Measurements from ENCODE around the gene TBC1D17.
A peak's percentile ranks its signal among the peaks of the same experiment; 100 is the strongest.

TBC1D17 gene

DNA sequence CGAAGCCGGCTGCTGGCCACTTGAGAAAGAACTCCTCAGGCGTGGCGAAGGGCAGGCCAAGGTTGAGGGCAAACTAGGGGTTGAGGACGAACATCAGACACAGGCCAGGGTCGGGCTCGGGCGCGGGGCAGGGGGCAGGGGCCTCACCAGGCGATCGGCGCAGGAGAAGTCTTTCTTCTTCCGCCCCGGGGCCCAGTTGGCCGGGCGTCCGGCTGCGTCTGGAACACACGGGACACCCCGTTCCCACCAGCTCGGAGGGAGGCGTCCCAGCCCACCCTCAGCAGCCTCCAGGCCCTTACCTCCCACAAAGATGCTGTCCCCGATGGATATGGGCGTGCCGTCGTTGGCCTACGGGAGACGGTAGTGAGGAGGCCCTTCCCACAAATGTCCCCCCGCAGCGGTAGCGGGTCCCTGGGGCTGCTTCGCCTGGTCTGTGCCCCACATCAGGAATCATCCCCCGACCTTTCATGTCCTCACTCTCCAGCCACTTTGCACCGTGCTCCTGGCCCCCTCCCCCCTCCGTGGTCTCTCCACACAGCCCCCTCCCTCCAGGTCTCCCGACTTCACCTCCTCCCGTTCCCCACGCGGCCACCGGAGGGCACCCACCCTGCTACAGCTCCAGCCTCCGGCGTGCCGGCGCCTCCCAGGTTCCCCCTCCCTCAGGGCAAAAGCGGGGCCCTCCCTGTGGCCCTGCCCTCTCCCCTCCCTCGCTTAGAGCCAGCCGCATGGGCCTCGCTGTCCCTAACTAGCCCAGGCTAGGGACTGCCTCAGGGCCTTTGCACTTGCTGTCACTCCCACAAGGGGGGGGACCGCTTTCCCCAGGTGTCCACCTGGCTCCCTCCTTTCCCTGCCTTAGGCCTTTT lies 14.9 kb upstream of the TBC1D17 start:
- peak in 1 of 2 donors; percentile 45 for DNase-seq

- no peak for DNase-seq
Observed at GRCh38 chr19:49863254-49863934, 14.1 kb upstream of the TBC1D17 start.

DNA sequence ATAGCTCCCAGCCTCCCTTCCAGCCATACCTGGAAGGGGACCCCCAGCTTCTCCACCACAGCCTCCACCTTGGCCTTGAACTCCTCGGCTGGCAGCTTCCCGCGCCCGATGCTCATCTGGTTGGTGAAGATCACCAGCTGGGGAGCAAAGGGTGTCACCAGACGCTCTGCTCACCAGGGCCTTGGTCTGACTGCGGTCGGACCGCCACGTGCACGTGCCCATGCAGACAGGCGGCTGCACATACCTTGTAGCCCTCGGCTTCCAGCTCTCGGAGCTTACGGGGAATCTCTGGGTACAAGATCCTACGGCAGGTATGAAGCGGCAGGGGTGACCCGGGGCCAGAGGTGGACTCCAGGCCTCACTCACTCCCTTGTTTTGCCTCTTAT lies 13.6 kb upstream of the TBC1D17 start:
- no peak for DNase-seq

GRCh38 chr19:49864890-49865289 lies 12.6 kb upstream of the TBC1D17 start:
- DNase-seq = no peak

DNA sequence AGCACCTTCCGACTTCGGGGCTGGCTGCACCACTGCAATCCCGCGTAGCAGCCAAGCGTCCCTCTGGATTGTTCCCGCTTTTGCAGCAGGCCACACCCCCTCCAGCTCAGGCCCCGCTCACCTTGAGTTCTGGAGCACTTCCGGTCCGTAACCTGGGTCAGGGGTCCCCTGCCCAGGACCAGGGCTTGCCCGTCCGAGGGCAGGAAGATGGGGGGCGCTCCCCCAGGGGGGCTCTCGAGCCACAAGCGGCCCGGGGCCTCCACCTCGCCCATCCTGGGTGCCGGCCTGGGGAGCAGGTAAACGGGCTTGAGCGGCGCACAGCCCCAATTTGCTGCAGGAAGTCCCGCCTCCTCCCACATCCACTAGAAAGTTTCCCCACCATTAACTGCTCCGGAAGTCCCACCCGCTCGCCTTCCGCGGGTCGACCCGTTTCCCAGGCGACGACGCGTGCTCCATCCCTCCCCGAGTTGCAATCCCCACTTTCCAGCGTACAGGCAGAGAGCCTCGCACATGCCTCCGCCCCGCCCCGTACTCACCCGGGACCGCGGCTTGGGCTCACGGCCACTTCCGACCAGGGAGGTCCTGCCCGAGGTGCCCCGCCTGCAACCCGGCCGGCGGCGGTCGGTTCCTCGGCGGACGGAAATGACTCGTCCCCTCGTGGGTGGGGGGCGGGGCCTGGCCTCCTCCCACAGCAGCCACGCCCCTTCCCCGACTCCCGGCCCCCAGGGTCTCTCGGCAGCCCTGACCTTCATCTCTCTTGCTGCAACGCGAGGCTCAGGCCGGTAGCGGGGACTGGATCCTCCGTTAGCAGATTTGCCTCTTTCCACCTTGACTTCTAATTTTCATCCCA lies 10.3 kb upstream of the TBC1D17 start, which contains the start of gene PNKP:
Gene PNKP (minus strand): TSS at position 644 of the 850 bp plus-strand sequence. CDS start 372 bp downstream, at position 272.
- DNase-seq = peak; percentile 87 to 97

GRCh38 chr19:49869009-49869483 lies 8.5 kb upstream of the TBC1D17 start:
- no peak for DNase-seq

GRCh38 chr19:49869484-49870308 lies 7.8 kb upstream of the TBC1D17 start:
- peak; percentile 89 for DNase-seq

- DNase-seq = no peak
Observed at GRCh38 chr19:49870309-49870901, 7.1 kb upstream of the TBC1D17 start.

GRCh38 chr19:49871349-49871985 lies 6.0 kb upstream of the TBC1D17 start:
- DNase-seq = no peak

DNA sequence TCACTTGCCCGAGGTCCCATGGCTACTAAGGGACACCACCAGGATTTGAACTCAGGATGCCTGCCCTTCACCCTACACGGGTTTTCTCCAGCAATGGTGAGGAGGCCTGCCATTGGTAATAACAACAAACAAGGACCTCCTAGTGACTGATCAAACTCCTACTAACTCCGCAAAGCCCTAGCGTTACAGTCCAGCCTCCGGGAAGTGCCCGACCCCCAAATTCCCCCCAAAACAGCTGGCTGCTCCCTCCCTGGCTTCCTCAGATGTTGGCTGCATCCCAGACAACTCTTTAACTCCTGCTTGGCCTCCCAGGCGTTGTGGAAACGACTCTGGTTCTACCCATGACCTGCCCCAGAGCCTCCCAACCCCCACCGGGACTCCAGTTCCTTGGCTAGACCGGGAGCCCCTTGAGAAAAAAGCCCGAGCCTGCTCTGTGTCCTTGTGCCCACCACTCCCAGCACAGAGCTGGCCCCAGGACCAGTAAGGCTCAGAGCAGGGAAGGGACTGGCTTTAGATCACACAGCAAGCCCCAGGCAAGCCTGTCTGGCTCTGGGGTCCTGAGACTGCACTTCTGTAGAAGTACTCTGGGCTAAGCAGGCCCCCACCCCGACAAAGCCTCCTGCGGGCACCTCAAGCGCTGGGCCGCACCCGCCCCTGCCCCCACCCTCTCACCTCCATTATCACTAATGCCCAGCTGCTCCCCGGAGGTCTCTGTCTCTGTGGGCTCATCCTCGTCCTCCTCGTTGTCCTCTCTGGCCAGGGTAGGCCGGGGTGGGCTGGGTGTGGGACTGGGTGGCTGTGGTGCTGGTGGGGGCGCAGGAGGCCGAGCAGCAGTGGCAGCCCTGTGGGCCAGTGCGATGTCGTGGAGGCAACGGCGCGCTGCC lies 5.0 kb upstream of the TBC1D17 start:
- no peak for DNase-seq

- no peak for DNase-seq
Observed at GRCh38 chr19:49873129-49873521, 4.4 kb upstream of the TBC1D17 start.

DNA sequence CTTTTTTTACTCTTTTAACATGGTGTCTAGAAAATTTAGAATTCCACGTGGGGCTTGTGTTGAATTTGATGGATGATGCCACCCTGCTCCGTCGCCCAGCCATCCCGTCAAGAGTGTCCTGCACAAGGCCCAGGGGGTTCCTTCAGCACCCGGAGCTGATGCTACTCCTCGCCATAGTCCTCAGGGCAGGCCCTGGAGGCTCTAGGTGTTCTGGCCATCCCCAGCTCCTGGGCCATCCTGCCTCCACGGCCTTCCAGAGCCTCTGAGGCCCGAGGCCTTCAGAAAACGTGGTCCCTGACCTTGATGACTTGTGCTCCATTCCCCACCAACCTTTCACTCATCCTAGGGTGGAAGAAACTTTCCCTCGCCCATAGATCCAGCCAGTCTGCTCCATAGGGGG lies 3.7 kb upstream of the TBC1D17 start:
- no peak for DNase-seq

DNA sequence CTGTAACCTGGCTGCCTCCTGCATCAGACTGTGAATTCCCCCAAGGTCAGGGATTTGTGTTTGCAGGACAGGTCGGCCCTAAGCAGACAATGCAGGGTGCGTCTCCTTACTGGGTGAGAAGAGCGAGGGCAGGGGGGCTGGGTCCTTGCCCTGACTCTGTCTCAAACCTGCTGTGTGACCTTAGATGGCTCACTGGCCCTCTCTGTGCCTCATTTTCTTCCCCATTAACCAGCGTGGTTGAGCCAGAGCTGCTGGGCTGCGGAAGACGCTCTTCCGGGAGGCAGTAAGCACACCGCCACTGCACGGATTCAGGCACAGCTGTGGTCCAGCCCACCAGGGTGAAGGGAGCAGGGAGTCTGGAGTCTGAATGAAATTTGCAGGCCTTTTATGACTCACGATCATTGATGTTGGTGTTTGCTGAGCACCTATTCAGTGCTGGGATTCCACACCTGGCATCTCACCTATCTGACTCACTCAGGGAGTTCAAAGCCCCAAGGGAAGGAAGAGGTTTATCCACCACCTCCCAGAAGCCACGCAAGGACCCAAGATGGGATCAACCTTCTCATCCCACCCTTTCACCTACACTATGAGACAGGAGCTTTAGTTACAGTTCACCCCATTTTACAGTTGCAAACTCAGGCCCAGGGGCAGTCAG lies 2.9 kb upstream of the TBC1D17 start:
- no peak for DNase-seq

DNA sequence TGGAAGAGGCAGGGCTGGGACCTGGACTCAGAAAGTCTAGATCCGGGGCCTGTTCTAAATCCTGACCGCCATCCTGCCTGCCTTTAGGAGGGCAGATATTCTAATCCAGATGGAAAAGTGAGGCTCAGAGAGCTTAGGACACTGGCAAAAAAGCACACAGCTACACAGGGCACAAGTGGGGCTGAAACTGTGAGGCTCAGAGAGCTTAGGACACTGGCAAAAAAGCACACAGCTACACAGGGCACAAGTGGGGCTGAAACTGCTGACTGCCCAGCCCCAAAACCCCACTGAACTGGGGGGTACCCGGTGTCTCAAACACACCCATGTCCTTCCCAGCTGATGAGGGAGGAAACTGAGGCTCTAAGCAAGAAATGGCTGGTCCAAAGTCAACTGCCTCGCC lies 2.3 kb upstream of the TBC1D17 start:
- no peak for DNase-seq

- peak; percentile 68 to 70 for DNase-seq
Observed at GRCh38 chr19:49875857-49876421, 1.6 kb upstream of the TBC1D17 start.

DNA sequence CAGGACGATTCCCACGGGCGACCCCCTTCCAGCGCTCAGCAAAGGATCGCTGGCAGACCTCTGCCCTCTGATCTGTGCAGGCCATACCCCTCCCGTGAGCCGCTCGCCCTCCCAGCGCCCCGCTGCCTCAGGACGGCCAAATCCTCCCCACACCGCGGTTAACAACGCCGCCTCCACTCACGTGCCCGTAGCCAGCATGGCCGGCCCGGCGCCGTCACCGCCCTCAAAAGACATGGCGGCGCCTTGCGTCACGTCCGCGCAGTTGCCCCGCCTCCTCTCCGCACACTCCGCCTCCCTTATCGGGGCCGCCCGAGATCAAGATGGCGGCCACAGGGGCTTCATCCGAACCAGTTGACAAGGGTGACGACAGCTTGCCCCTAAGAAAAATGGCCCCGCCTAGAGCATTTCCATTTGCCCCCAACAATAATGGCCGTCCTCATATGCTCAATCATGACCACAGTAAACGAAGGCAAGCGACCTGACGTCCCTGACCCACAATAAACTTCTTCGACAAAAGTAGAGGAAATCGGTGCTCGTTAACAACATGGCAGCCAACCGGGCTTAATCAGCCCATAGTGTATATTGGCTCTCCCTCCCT lies 981 bp upstream of the TBC1D17 start:
- peak; percentile 95 to 97 for DNase-seq

GRCh38 chr19:49877879-49878743 lies 609 bp downstream of the TBC1D17 start:
- peak; percentile 99 for DNase-seq

DNA sequence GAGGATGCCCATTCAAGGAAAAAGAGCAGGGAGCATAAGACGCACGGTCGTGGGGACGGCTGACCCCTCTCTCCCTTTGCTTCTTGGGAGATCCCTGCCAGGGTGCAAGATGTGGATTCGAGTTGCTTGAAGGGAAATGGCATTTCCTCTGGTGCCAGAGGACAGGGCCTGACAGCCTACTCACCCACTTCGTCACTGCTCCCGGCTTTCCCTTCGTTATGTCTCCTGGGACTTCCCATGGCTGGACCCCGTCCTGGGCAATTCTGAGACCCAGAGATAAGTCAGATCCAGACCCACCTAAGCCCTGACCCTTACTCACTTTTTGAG lies 1.2 kb downstream of the TBC1D17 start:
- DNase-seq = no peak

Measured in stimulated activated CD4-positive, alpha-beta T cell treated with anti-CD3 and anti-CD28 coated beads, Interleukin-2, amount 100 ng/mL, for 24 hours (primary cell).